ENCODE measurements around the gene LAMC1. TPM values are rescaled to one million over a fixed set of nuclear protein-coding genes. Genes with fewer than 3 reads are reported as not detected.

Gene LAMC1
- total RNA-seq, 1 donor: 564 TPM

DNA sequence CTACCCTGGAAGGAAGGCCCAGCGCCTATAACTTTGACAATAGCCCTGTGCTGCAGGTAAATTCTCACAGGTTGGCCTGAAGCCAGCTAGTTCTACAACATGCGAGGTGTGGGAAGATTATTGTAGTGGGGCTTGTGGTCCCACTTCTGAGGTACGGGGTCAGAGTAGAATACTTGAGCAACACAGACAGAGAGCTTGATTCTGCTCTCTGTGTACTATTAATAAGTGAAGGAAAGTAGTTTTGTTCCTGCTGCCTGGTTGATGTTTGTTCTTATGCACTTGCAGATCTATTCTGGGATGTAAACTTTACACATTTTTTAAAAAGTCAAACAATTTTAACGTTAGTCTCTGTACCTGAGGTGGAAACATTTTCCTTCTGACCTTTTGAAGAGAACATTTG is 80.4 kb downstream of the LAMC1 start:
- H3K4me3 ChIP-seq (ENCODE audit: low read depth, low read length): no peak overlapping the region
- no peak for DNase-seq (ENCODE audit: low read depth)
- TF ChIP-seq, protein P1, sequence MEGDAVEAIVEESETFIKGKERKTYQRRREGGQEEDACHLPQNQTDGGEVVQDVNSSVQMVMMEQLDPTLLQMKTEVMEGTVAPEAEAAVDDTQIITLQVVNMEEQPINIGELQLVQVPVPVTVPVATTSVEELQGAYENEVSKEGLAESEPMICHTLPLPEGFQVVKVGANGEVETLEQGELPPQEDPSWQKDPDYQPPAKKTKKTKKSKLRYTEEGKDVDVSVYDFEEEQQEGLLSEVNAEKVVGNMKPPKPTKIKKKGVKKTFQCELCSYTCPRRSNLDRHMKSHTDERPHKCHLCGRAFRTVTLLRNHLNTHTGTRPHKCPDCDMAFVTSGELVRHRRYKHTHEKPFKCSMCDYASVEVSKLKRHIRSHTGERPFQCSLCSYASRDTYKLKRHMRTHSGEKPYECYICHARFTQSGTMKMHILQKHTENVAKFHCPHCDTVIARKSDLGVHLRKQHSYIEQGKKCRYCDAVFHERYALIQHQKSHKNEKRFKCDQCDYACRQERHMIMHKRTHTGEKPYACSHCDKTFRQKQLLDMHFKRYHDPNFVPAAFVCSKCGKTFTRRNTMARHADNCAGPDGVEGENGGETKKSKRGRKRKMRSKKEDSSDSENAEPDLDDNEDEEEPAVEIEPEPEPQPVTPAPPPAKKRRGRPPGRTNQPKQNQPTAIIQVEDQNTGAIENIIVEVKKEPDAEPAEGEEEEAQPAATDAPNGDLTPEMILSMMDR (IDR thresholded peaks at IDR 0.05; ENCODE audit: insufficient read depth, low read length): no peak

DNA sequence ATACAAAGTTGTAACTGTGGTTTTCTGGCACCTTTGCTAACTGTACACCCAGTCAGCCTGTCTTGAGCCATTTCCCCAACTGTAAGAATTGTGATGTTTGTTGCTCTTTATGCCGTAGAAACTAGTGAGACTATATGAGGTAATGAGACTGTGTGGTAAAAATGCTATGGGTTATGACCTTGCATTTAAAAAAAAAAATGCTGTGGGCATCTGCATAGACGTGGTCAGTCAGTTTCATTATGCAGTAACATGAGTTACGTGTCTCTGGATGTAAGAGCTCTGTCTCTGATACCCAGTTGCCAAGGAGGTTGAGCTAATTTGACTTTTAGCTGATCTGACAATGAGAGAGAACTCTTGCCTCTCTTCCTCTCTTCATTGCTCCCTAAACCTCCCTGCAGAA is 82.2 kb downstream of the LAMC1 start:
- peak; percentile 39 for DNase-seq (ENCODE audit: low read depth)
- H3K4me3 ChIP-seq (ENCODE audit: low read depth, low read length): no peak overlapping the region
- TF ChIP-seq, protein P1 (IDR thresholded peaks at IDR 0.05; ENCODE audit: insufficient read depth, low read length): no peak

- no peak overlapping the region for H3K4me3 ChIP-seq (ENCODE audit: low read depth, low read length)
- TF ChIP-seq, protein P1 (IDR thresholded peaks at IDR 0.05; ENCODE audit: insufficient read depth, low read length): no peak
- no peak for DNase-seq (ENCODE audit: low read depth)
Measured at GRCh38 chr1:183106166-183106565, 82.9 kb downstream of the LAMC1 start.

DNA sequence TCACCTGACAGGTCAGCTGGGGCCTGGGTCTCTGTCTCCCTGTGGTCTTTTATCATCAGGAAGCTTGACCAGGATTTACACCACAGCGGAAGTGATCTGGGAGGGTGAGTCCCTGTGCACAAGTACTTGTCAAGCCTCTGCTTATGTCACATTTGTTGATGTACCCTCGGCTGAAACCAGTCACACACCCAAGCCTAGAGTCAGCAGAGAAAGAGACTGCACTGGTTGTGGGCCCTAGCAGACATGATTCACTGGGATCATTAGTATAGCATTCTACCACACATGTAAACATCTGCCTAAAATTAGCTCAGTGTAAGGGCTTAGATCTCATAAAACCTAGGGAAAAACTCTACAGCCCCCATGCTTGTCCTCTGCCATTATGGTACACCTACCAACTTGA is 83.5 kb downstream of the LAMC1 start:
- TF ChIP-seq, protein P1 (IDR thresholded peaks at IDR 0.05; ENCODE audit: insufficient read depth, low read length): no peak
- no peak overlapping the region for H3K4me3 ChIP-seq (ENCODE audit: low read depth, low read length)
- DNase-seq (ENCODE audit: low read depth): no peak

DNA sequence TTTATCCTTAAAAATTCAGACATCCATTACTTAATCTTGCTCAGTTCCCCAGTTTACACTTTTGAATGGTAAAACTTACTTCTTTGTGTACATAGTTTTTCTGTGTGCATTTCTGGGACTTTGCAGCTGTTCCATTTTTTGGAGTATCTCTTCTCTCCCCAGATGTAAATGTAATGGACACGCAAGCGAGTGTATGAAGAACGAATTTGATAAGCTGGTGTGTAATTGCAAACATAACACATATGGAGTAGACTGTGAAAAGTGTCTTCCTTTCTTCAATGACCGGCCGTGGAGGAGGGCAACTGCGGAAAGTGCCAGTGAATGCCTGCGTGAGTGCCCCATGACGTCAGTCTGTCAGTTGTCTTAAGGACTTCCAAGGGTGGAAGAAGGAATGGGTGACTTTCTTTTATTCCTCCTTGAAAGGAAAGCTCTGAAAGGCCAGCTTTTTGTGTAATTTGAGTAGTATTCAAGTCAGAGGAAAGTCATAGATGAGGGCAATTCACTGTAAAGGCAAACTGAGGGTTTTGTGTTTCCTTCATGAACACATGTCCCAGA is 87.2 kb downstream of the LAMC1 start:
- DNase-seq (ENCODE audit: low read depth): no peak
- TF ChIP-seq, protein P1 (IDR thresholded peaks at IDR 0.05; ENCODE audit: insufficient read depth, low read length): no peak
- no peak overlapping the region for H3K4me3 ChIP-seq (ENCODE audit: low read depth, low read length)

DNA sequence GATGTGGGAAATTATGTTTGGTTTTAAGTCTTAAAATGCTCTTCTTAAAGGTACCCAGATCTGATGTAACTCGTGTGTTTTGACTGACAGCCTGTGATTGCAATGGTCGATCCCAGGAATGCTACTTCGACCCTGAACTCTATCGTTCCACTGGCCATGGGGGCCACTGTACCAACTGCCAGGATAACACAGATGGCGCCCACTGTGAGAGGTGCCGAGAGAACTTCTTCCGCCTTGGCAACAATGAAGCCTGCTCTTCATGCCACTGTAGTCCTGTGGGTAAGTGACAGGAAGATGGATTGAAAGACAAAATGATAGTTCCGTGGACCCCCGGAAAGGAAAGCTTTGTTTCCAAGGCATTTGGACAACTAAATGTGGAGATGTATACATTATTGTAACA is 91.2 kb downstream of the LAMC1 start:
- TF ChIP-seq, protein P1 (IDR thresholded peaks at IDR 0.05; ENCODE audit: insufficient read depth, low read length): no peak
- no peak for DNase-seq (ENCODE audit: low read depth)
- H3K4me3 ChIP-seq (ENCODE audit: low read depth, low read length): no peak overlapping the region

GRCh38 chr1:183116416-183116815 is 93.2 kb downstream of the LAMC1 start:
- TF ChIP-seq, protein P1 (IDR thresholded peaks at IDR 0.05; ENCODE audit: insufficient read depth, low read length): no peak
- no peak for DNase-seq (ENCODE audit: low read depth)
- H3K4me3 ChIP-seq (ENCODE audit: low read depth, low read length): no peak overlapping the region
